ENCODE results near the gene FCRL4. TPM values are rescaled to one million over a fixed set of nuclear protein-coding genes. Genes with fewer than 3 reads are reported as not detected.

The FCRL4 gene
- total and polyA plus RNA-seq, 2 experiments from 2014 or later: not detected

- no peak for DNase-seq
- Histone ChIP-seq H3K27me3 (replicated peaks; ENCODE audit: insufficient read depth) (peaks cover 12% of the 10 kb centered on the region), H3K4me2 (ENCODE audit: unreplicated experiment) (no peak overlapping the region), H3K79me2 (ENCODE audit: insufficient read depth) (no peaks in the 10 kb centered on the region), H3K9me3 (ENCODE audit: low read depth) (no peaks in the 10 kb centered on the region), H3K4me3 (no peak overlapping the region), H3K9ac (no peak overlapping the region), H2AFZ (no peak overlapping the region), H3F3A (ENCODE audit: insufficient read depth) (no peaks in the 10 kb centered on the region), H4K20me1 (ENCODE audit: insufficient read depth) (no peaks in the 10 kb centered on the region), H3K27ac (no peak overlapping the region), H3K9me2 (ENCODE audit: insufficient read depth) (no peaks in the 10 kb centered on the region), H3K4me1 (ENCODE audit: insufficient read depth) (0 out of 2 replicates have a peak, but pooled peaks cover 8% of the 10 kb centered on the region), H3K36me3 (ENCODE audit: low read depth) (no peaks in the 10 kb centered on the region)
- TF ChIP-seq EZH2 (IDR thresholded peaks at IDR 0.05; ENCODE audit: insufficient read depth, poor library complexity, severe bottlenecking): no peak
- no peak for TF ChIP-seq EZH2phosphoT487 (IDR thresholded peaks at IDR 0.05; ENCODE audit: insufficient read depth, low read depth)
- WGBS, 2 experiments (ENCODE audit: low coverage in 1 of 2, low lambda C conversion rate in 2 of 2, missing lambda C conversion rate in 2 of 2): 55 to 65% methylated on average over 2 of the region's 2 CpGs
- in situ Hi-C loops (cut with MboI): no loop called here
Observed at GRCh38 chr1:157540160-157540748, 57.6 kb downstream of the FCRL4 start.

GRCh38 chr1:157539568-157539967 lies 58.3 kb downstream of the FCRL4 start:
- peaks cover 9% of the 10 kb centered on the region for H3K27me3 ChIP-seq (replicated peaks; ENCODE audit: insufficient read depth)
- no peak overlapping the region for H3K4me3 ChIP-seq
- in situ Hi-C loops (cut with MboI): no loop called here

GRCh38 chr1:157532569-157532968 lies 65.3 kb downstream of the FCRL4 start:
- TF ChIP-seq EZH2 (IDR thresholded peaks at IDR 0.05; ENCODE audit: insufficient read depth, poor library complexity, severe bottlenecking) (no peak), EZH2phosphoT487 (IDR thresholded peaks at IDR 0.05; ENCODE audit: insufficient read depth, low read depth) (no peak)
- in situ Hi-C loops (cut with MboI): no loop called here
- no peaks in the 10 kb centered on the region for H3K4me1 ChIP-seq (ENCODE audit: insufficient read depth)

More at GRCh38 chr1:157539568-157539967, 58.3 kb downstream of the FCRL4 start:
- H3K9me2 ChIP-seq (ENCODE audit: insufficient read depth): no peaks in the 10 kb centered on the region
- no peaks in the 10 kb centered on the region for H4K20me1 ChIP-seq (ENCODE audit: insufficient read depth)
- TF ChIP-seq EZH2phosphoT487 (IDR thresholded peaks at IDR 0.05; ENCODE audit: insufficient read depth, low read depth) (no peak), EZH2 (IDR thresholded peaks at IDR 0.05; ENCODE audit: insufficient read depth, poor library complexity, severe bottlenecking) (no peak)
- DNase-seq: no peak
- H3K36me3 ChIP-seq (ENCODE audit: low read depth): no peaks in the 10 kb centered on the region
- H3F3A ChIP-seq (ENCODE audit: insufficient read depth): no peaks in the 10 kb centered on the region
- H3K79me2 ChIP-seq (ENCODE audit: insufficient read depth): no peaks in the 10 kb centered on the region
- no peak overlapping the region for H3K9ac ChIP-seq
- 0 out of 2 replicates have a peak, but pooled peaks cover 8% of the 10 kb centered on the region for H3K4me1 ChIP-seq (ENCODE audit: insufficient read depth)
- H3K9me3 ChIP-seq (ENCODE audit: low read depth): no peaks in the 10 kb centered on the region
- H3K4me2 ChIP-seq (ENCODE audit: unreplicated experiment): no peak overlapping the region
- no peak overlapping the region for H3K27ac ChIP-seq
- H2AFZ ChIP-seq: no peak overlapping the region

GRCh38 chr1:157523774-157524493 lies 74.0 kb downstream of the FCRL4 start:
- no peak overlapping the region for H3K4me2 ChIP-seq (ENCODE audit: unreplicated experiment)
- no peaks in the 10 kb centered on the region; the same call in 1 of the 2 replicates for H3K27me3 ChIP-seq (replicated peaks; ENCODE audit: insufficient read depth)
- 37 to 44% methylated on average over 5 of the region's 5 CpGs for WGBS, 2 experiments (ENCODE audit: low coverage in 1 of 2, low lambda C conversion rate in 2 of 2, missing lambda C conversion rate in 2 of 2)
- no peak for TF ChIP-seq EZH2phosphoT487 (IDR thresholded peaks at IDR 0.05; ENCODE audit: insufficient read depth, low read depth)
- TF ChIP-seq EZH2 (IDR thresholded peaks at IDR 0.05; ENCODE audit: insufficient read depth, poor library complexity, severe bottlenecking): no peak
- H3K27ac ChIP-seq: no peak overlapping the region
- DNase-seq: no peak
- no peaks in the 10 kb centered on the region for H3K9me2 ChIP-seq (ENCODE audit: insufficient read depth)
- H3K36me3 ChIP-seq (ENCODE audit: low read depth): no peaks in the 10 kb centered on the region
- no peaks in the 10 kb centered on the region for H4K20me1 ChIP-seq (ENCODE audit: insufficient read depth)
- H3K9ac ChIP-seq: no peak overlapping the region
- no peaks in the 10 kb centered on the region for H3K79me2 ChIP-seq (ENCODE audit: insufficient read depth)
- H3K9me3 ChIP-seq (ENCODE audit: low read depth): no peaks in the 10 kb centered on the region
- H3K4me1 ChIP-seq (ENCODE audit: insufficient read depth): no peaks in the 10 kb centered on the region
- in situ Hi-C loops (cut with MboI): no loop called here
- H3F3A ChIP-seq (ENCODE audit: insufficient read depth): no peaks in the 10 kb centered on the region
- H3K4me3 ChIP-seq: no peak overlapping the region
- no peak overlapping the region for H2AFZ ChIP-seq

More at GRCh38 chr1:157532569-157532968, 65.3 kb downstream of the FCRL4 start:
- Histone ChIP-seq H3K27ac (no peak overlapping the region), H3K4me2 (ENCODE audit: unreplicated experiment) (no peak overlapping the region), H3F3A (ENCODE audit: insufficient read depth) (no peaks in the 10 kb centered on the region), H3K79me2 (ENCODE audit: insufficient read depth) (no peaks in the 10 kb centered on the region), H3K9me2 (ENCODE audit: insufficient read depth) (no peaks in the 10 kb centered on the region), H3K36me3 (ENCODE audit: low read depth) (no peaks in the 10 kb centered on the region), H3K9me3 (ENCODE audit: low read depth) (no peaks in the 10 kb centered on the region), H3K27me3 (replicated peaks; ENCODE audit: insufficient read depth) (no peaks in the 10 kb centered on the region), H2AFZ (no peak overlapping the region), H3K4me3 (no peak overlapping the region), H3K9ac (no peak overlapping the region), H4K20me1 (ENCODE audit: insufficient read depth) (no peaks in the 10 kb centered on the region)
- WGBS, 2 experiments (ENCODE audit: low coverage in 1 of 2, low lambda C conversion rate in 2 of 2, missing lambda C conversion rate in 2 of 2): 30 to 40% methylated on average over 3 of the region's 3 CpGs
- no peak for DNase-seq

Other genes starting within 250 kb of the FCRL4 start
- gene FCRL5, start 45.6 kb downstream of the FCRL4 start, total RNA-seq (2014; rRNA removed; shearing (Covaris generic)): not detected in 2 replicates
- gene FCRL5, start 45.6 kb downstream of the FCRL4 start, polyA plus RNA-seq (2016; fragmentation: Nextera tagmentation; extraction: Ambion mirVana): not detected in 2 replicates
- not detected in 2 replicates for gene FCRL3, start 102.7 kb upstream of the FCRL4 start, total RNA-seq (2014; rRNA removed; shearing (Covaris generic))
- gene FCRL3, start 102.7 kb upstream of the FCRL4 start, polyA plus RNA-seq (2016; fragmentation: Nextera tagmentation; extraction: Ambion mirVana): not detected in 2 replicates
- not detected in 2 replicates for gene FCRL2, start 179.0 kb upstream of the FCRL4 start, total RNA-seq (2014; rRNA removed; shearing (Covaris generic))
- not detected in 2 replicates for gene FCRL2, start 179.0 kb upstream of the FCRL4 start, polyA plus RNA-seq (2016; fragmentation: Nextera tagmentation; extraction: Ambion mirVana)
- gene FCRL1, start 222.0 kb upstream of the FCRL4 start, total RNA-seq (2014; rRNA removed; shearing (Covaris generic)): not detected in 2 replicates
- gene FCRL1, start 222.0 kb upstream of the FCRL4 start, polyA plus RNA-seq (2016; fragmentation: Nextera tagmentation; extraction: Ambion mirVana): not detected in 2 replicates
- gene CD5L, start 243.7 kb upstream of the FCRL4 start, total RNA-seq (2014; rRNA removed; shearing (Covaris generic)): not detected in 2 replicates
- gene CD5L, start 243.7 kb upstream of the FCRL4 start, polyA plus RNA-seq (2016; fragmentation: Nextera tagmentation; extraction: Ambion mirVana): not detected in 2 replicates